ENCODE measurements around the gene GARS1. TPM values are rescaled to one million over a fixed set of nuclear protein-coding genes. Genes with fewer than 3 reads are reported as not detected.

The GARS1 gene
- total and polyA plus RNA-seq, 9 of the 15 experiments (the other 6 are each of a cell fraction or from before 2014, with no cell fraction given), result 142 to 769 (median 272) TPM

- peak; percentile 85 for TF ChIP-seq ATF3 (IDR thresholded peaks at IDR 0.05)
- TF ChIP-seq ATF3 (CRISPR knock-in tag; conservative IDR thresholded peaks at IDR 0.05), result no peak
- TF ChIP-seq TAF1 (IDR thresholded peaks at IDR 0.05; ENCODE audit: control insufficient read depth, extremely low read depth, insufficient read depth, low read length, severe bottlenecking), result peak; percentile 39
- TF ChIP-seq USF1 (CRISPR knock-in tag; IDR thresholded peaks at IDR 0.05), result no peak
- TF ChIP-seq ZNF280A (IDR thresholded peaks at IDR 0.05; ENCODE audit: low read depth, partially characterized antibody), result peak; percentile 13
- 0 out of 4 replicates have a peak, but pooled peaks of 1 of the 2 experiments have one; percentile 7 for TF ChIP-seq TBL1XR1 (IDR thresholded peaks at IDR 0.05; ENCODE audit: low read length in 2 of 2)
- TF ChIP-seq ZBTB43 (CRISPR knock-in tag; IDR thresholded peaks at IDR 0.05), result no peak
- no peak for TF ChIP-seq ZNF609 (CRISPR knock-in tag; IDR thresholded peaks at IDR 0.05; ENCODE audit: borderline replicate concordance)
Observed at GRCh38 chr7:30596014-30596641, 1.4 kb downstream of the GARS1 start (continued).
